ENCODE measurements around the gene TMPRSS2.
"Not testable (repeated sequence)": the region's sequence is repeated elsewhere in the genome, so short reads cannot be mapped to it uniquely, and the experiment has no call there.

TMPRSS2 gene

GRCh38 chr21:41422546-41423304 is 85.2 kb downstream of the TMPRSS2 start:
- H3K9me3 Mint-ChIP-seq (ENCODE audit: low read depth): peaks cover 4% of the 10 kb centered on the region
- H3K27me3 Mint-ChIP-seq: no peaks in the 10 kb centered on the region
- H3K4me1 Mint-ChIP-seq (ENCODE audit: low read depth): peaks cover 42% of the 10 kb centered on the region
- H3K27ac Mint-ChIP-seq: no peak overlapping the region
- no peaks in the 10 kb centered on the region for H3K36me3 Mint-ChIP-seq
- no peak overlapping the region for H3K4me3 Mint-ChIP-seq

- H3K27ac Mint-ChIP-seq; H3K27me3 Mint-ChIP-seq; H3K36me3 Mint-ChIP-seq; H3K9me3 Mint-ChIP-seq (ENCODE audit: low read depth): not testable (repeated sequence)
- peaks cover 32% of the 10 kb centered on the region for H3K4me1 Mint-ChIP-seq (ENCODE audit: low read depth)
- peak overlapping the region; percentile 82 for H3K4me3 Mint-ChIP-seq
Observed at GRCh38 chr21:41420998-41421397, 87.0 kb downstream of the TMPRSS2 start.

GRCh38 chr21:41419921-41420862 is 87.8 kb downstream of the TMPRSS2 start:
- Mint-ChIP-seq H3K4me1 (ENCODE audit: low read depth) (peaks cover 25% of the 10 kb centered on the region), H3K4me3 (peak overlapping the region; percentile 82), H3K9me3 (ENCODE audit: low read depth) (peaks cover 4% of the 10 kb centered on the region), H3K36me3 (no peaks in the 10 kb centered on the region), H3K27me3 (no peaks in the 10 kb centered on the region), H3K27ac (peak overlapping the region; percentile 74)

GRCh38 chr21:41418956-41419680 is 88.8 kb downstream of the TMPRSS2 start:
- Mint-ChIP-seq H3K27ac (peak overlapping the region; percentile 41), H3K9me3 (ENCODE audit: low read depth) (peaks cover 7% of the 10 kb centered on the region), H3K36me3 (no peaks in the 10 kb centered on the region), H3K4me3 (peak overlapping the region; percentile 52), H3K4me1 (ENCODE audit: low read depth) (peaks cover 19% of the 10 kb centered on the region), H3K27me3 (no peaks in the 10 kb centered on the region)

GRCh38 chr21:41418393-41418792 is 89.6 kb downstream of the TMPRSS2 start:
- H3K27me3 Mint-ChIP-seq: no peaks in the 10 kb centered on the region
- H3K4me1 Mint-ChIP-seq (ENCODE audit: low read depth): peaks cover 14% of the 10 kb centered on the region
- peaks cover 3% of the 10 kb centered on the region for H3K36me3 Mint-ChIP-seq
- peak overlapping the region; percentile 62 for H3K27ac Mint-ChIP-seq
- no peak overlapping the region for H3K4me3 Mint-ChIP-seq
- H3K9me3 Mint-ChIP-seq (ENCODE audit: low read depth): peaks cover 13% of the 10 kb centered on the region

GRCh38 chr21:41417505-41417904 is 90.5 kb downstream of the TMPRSS2 start:
- Mint-ChIP-seq H3K4me1 (ENCODE audit: low read depth) (peaks cover 12% of the 10 kb centered on the region), H3K9me3 (ENCODE audit: low read depth) (peaks cover 20% of the 10 kb centered on the region)
- H3K27me3 Mint-ChIP-seq, H3K36me3 Mint-ChIP-seq, H3K4me3 Mint-ChIP-seq, H3K27ac Mint-ChIP-seq: not testable (repeated sequence)
